ENCODE measurements around the gene KIRREL1. TPM values are rescaled to one million over a fixed set of nuclear protein-coding genes. Genes with fewer than 3 reads are reported as not detected.

The KIRREL1 gene
- total RNA-seq, 1 donor: 174 TPM

DNA sequence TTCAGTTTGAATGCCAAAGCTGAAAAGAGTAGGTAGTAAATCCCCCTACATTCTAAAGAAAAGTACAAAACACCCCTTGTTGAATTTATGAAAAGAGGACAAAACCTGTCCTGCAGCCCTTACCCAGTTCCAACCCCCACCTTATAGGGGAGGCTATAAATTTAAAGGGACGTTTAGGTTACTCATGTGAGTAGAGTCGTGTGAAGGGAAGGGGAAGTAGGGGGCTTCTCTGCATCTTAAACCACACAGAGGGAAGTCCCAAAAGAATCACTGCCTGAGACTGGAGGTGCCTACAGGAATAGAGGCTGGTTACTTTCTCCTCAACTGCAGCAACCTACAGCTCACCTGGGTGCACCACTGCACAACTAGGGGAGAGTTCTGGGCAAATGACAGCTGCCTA, 36.7 kb upstream of the KIRREL1 start:
- Histone ChIP-seq H3K4me1 (ENCODE audit: insufficient read depth, low read length) (peaks cover 3% of the 10 kb centered on the region), H3K27me3 (ENCODE audit: insufficient read depth, low read length) (peaks cover 34% of the 10 kb centered on the region), H2AFZ (ENCODE audit: low read length) (no peak overlapping the region), H3K36me3 (ENCODE audit: insufficient read depth, low read length) (no peaks in the 10 kb centered on the region), H3K79me2 (ENCODE audit: insufficient read depth, low read length) (no peaks in the 10 kb centered on the region), H3K27ac (ENCODE audit: low read depth, low read length) (no peak overlapping the region), H3K9me3 (ENCODE audit: low read depth, low read length) (no peaks in the 10 kb centered on the region), H3K4me2 (ENCODE audit: insufficient read depth, low read length) (no peak overlapping the region), H3K4me3 (ENCODE audit: insufficient read depth, low read length) (no peak overlapping the region), H4K20me1 (ENCODE audit: insufficient read depth, low read length) (no peaks in the 10 kb centered on the region)
- DNase-seq (ENCODE audit: insufficient read length, low spot score, missing footprints): no peak
- no peak for TF ChIP-seq CTCF (IDR thresholded peaks at IDR 0.05; ENCODE audit: extremely low read depth, low read depth, low read length)

DNA sequence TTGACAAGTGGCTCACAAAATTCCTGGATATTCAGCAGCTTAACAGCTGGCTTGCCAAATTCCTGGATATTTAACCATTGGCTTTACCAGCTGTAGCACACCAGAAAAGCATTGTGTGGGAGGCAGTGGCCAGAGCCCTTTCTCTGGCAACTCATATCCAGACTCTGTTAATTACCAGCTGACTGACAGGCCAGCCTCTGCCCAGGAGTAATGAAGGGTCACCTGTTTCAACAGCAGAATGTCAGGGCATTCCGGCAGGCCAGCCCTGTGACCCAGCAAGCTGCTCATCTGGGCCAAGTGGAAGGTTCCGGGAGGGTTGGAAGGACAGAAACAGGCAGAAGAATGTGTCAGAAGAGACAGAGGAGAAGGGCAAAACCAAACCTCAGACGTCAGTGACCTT, 35.2 kb upstream of the KIRREL1 start:
- DNase-seq (ENCODE audit: insufficient read length, low spot score, missing footprints): no peak
- H3K4me2 ChIP-seq (ENCODE audit: insufficient read depth, low read length): no peak overlapping the region
- peaks cover 34% of the 10 kb centered on the region for H3K27me3 ChIP-seq (ENCODE audit: insufficient read depth, low read length)
- TF ChIP-seq CTCF (IDR thresholded peaks at IDR 0.05; ENCODE audit: extremely low read depth, low read depth, low read length): no peak
- H3K36me3 ChIP-seq (ENCODE audit: insufficient read depth, low read length): no peaks in the 10 kb centered on the region
- H4K20me1 ChIP-seq (ENCODE audit: insufficient read depth, low read length): no peaks in the 10 kb centered on the region
- no peaks in the 10 kb centered on the region for H3K9me3 ChIP-seq (ENCODE audit: low read depth, low read length)
- H3K79me2 ChIP-seq (ENCODE audit: insufficient read depth, low read length): no peaks in the 10 kb centered on the region
- no peak overlapping the region for H3K27ac ChIP-seq (ENCODE audit: low read depth, low read length)
- no peak overlapping the region for H2AFZ ChIP-seq (ENCODE audit: low read length)
- H3K4me1 ChIP-seq (ENCODE audit: insufficient read depth, low read length): peaks cover 12% of the 10 kb centered on the region
- no peak overlapping the region for H3K4me3 ChIP-seq (ENCODE audit: insufficient read depth, low read length)

GRCh38 chr1:157959750-157960149, 33.7 kb upstream of the KIRREL1 start:
- Histone ChIP-seq H3K36me3 (ENCODE audit: insufficient read depth, low read length) (no peaks in the 10 kb centered on the region), H3K79me2 (ENCODE audit: insufficient read depth, low read length) (no peaks in the 10 kb centered on the region), H3K27ac (ENCODE audit: low read depth, low read length) (no peak overlapping the region), H3K27me3 (ENCODE audit: insufficient read depth, low read length) (peaks cover 34% of the 10 kb centered on the region), H3K4me2 (ENCODE audit: insufficient read depth, low read length) (no peak overlapping the region), H4K20me1 (ENCODE audit: insufficient read depth, low read length) (no peaks in the 10 kb centered on the region), H2AFZ (ENCODE audit: low read length) (no peak overlapping the region), H3K9me3 (ENCODE audit: low read depth, low read length) (no peaks in the 10 kb centered on the region), H3K4me1 (ENCODE audit: insufficient read depth, low read length) (peaks cover 12% of the 10 kb centered on the region), H3K4me3 (ENCODE audit: insufficient read depth, low read length) (no peak overlapping the region)
- no peak for DNase-seq (ENCODE audit: insufficient read length, low spot score, missing footprints)
- TF ChIP-seq CTCF (IDR thresholded peaks at IDR 0.05; ENCODE audit: extremely low read depth, low read depth, low read length): no peak

GRCh38 chr1:157960773-157961172, 32.7 kb upstream of the KIRREL1 start:
- H3K27me3 ChIP-seq (ENCODE audit: insufficient read depth, low read length): peaks cover 34% of the 10 kb centered on the region
- DNase-seq (ENCODE audit: insufficient read length, low spot score, missing footprints): no peak
- no peaks in the 10 kb centered on the region for H3K36me3 ChIP-seq (ENCODE audit: insufficient read depth, low read length)
- no peak overlapping the region for H3K27ac ChIP-seq (ENCODE audit: low read depth, low read length)
- H3K4me1 ChIP-seq (ENCODE audit: insufficient read depth, low read length): peaks cover 12% of the 10 kb centered on the region
- H4K20me1 ChIP-seq (ENCODE audit: insufficient read depth, low read length): no peaks in the 10 kb centered on the region
- H3K79me2 ChIP-seq (ENCODE audit: insufficient read depth, low read length): no peaks in the 10 kb centered on the region
- H3K4me2 ChIP-seq (ENCODE audit: insufficient read depth, low read length): no peak overlapping the region
- no peaks in the 10 kb centered on the region for H3K9me3 ChIP-seq (ENCODE audit: low read depth, low read length)
- TF ChIP-seq CTCF (IDR thresholded peaks at IDR 0.05; ENCODE audit: extremely low read depth, low read depth, low read length): no peak
- H3K4me3 ChIP-seq (ENCODE audit: insufficient read depth, low read length): no peak overlapping the region
- H2AFZ ChIP-seq (ENCODE audit: low read length): no peak overlapping the region
